Ishikawa (cell line): ENCODE data around the gene SH2D4B.

Source experiments
- CEBPB ChIP-seq: IDR thresholded peaks from 2 replicates; pipeline ENCODE4 v1.6.1; 2012
- CREB1 ChIP-seq: IDR thresholded peaks from 2 replicates; pipeline ENCODE4 v1.6.1; 2012; ENCODE audit warnings: low read depth
- EP300 ChIP-seq: IDR thresholded peaks from 2 replicates; pipeline ENCODE4 v1.6.1; 2012; ENCODE audit warnings: borderline replicate concordance
- FOXM1 ChIP-seq: IDR thresholded peaks from 2 replicates; pipeline ENCODE4 v1.6.1; 2012; ENCODE audit warnings: low read depth, borderline replicate concordance
- NFIC ChIP-seq: IDR thresholded peaks from 2 replicates; pipeline ENCODE4 v1.6.1; 2012
- RAD21 ChIP-seq: IDR thresholded peaks from 2 replicates; pipeline ENCODE4 v1.6.1; 2012; ENCODE audit warnings: low read depth
- TAF1 ChIP-seq: IDR thresholded peaks from 2 replicates; pipeline ENCODE4 v1.6.1; 2012; ENCODE audit warnings: low read depth, mild to moderate bottlenecking
- TCF12 ChIP-seq: IDR thresholded peaks from 2 replicates; pipeline ENCODE4 v1.6.1; 2012; ENCODE audit warnings: low read depth
- TEAD4 ChIP-seq: IDR thresholded peaks from 2 replicates; pipeline ENCODE4 v1.6.1; 2012
- YY1 ChIP-seq: IDR thresholded peaks from 2 replicates; pipeline ENCODE4 v1.6.1; 2012; ENCODE audit warnings: low read depth
- TF ChIP-seq, protein P1 (sequence below): IDR thresholded peaks from 2 replicates; pipeline ENCODE4 v1.6.1; 2012; ENCODE audit warnings: low read depth, mild to moderate bottlenecking
- TF ChIP-seq, protein P2 (sequence below): IDR thresholded peaks from 2 replicates; pipeline ENCODE4 v1.6.1; 2012
- TF ChIP-seq, protein P3 (sequence below): IDR thresholded peaks from 2 replicates; pipeline ENCODE4 v1.6.1; 2012

DNA sequence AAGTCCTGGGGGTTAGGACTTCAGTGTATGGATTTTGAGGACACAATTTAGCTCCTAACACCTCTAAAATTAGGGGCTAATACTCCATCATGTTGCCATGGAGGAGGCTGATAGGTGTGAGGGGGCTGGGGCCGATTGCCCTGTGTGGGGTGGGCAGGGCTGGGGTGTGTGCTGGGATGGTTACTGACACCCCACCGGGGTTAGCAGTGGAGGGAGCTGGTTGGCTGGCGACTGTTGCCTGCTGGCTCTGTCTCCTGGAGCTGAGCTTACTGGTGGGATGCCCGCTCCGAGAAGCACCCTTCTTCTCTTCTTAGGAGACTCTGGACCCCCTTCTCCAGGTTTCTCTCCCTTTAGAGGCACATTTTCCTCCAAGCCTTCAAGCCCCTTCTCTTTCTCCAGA, 22.2 kb upstream of the SH2D4B start:
- TF ChIP-seq CEBPB, result no peak
- no peak for TF ChIP-seq EP300
- TF ChIP-seq, protein P1, sequence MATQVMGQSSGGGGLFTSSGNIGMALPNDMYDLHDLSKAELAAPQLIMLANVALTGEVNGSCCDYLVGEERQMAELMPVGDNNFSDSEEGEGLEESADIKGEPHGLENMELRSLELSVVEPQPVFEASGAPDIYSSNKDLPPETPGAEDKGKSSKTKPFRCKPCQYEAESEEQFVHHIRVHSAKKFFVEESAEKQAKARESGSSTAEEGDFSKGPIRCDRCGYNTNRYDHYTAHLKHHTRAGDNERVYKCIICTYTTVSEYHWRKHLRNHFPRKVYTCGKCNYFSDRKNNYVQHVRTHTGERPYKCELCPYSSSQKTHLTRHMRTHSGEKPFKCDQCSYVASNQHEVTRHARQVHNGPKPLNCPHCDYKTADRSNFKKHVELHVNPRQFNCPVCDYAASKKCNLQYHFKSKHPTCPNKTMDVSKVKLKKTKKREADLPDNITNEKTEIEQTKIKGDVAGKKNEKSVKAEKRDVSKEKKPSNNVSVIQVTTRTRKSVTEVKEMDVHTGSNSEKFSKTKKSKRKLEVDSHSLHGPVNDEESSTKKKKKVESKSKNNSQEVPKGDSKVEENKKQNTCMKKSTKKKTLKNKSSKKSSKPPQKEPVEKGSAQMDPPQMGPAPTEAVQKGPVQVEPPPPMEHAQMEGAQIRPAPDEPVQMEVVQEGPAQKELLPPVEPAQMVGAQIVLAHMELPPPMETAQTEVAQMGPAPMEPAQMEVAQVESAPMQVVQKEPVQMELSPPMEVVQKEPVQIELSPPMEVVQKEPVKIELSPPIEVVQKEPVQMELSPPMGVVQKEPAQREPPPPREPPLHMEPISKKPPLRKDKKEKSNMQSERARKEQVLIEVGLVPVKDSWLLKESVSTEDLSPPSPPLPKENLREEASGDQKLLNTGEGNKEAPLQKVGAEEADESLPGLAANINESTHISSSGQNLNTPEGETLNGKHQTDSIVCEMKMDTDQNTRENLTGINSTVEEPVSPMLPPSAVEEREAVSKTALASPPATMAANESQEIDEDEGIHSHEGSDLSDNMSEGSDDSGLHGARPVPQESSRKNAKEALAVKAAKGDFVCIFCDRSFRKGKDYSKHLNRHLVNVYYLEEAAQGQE, result no peak
- TF ChIP-seq TAF1, result no peak
- TF ChIP-seq, protein P2, sequence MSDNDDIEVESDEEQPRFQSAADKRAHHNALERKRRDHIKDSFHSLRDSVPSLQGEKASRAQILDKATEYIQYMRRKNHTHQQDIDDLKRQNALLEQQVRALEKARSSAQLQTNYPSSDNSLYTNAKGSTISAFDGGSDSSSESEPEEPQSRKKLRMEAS, result no peak
- no peak for TF ChIP-seq FOXM1
- TF ChIP-seq, protein P3, sequence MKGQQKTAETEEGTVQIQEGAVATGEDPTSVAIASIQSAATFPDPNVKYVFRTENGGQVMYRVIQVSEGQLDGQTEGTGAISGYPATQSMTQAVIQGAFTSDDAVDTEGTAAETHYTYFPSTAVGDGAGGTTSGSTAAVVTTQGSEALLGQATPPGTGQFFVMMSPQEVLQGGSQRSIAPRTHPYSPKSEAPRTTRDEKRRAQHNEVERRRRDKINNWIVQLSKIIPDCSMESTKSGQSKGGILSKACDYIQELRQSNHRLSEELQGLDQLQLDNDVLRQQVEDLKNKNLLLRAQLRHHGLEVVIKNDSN, result no peak
- no peak for TF ChIP-seq RAD21
- TF ChIP-seq YY1, result no peak
- no peak for TF ChIP-seq NFIC
- TF ChIP-seq TEAD4, result no peak
- TF ChIP-seq TCF12, result no peak
- TF ChIP-seq CREB1, result no peak
